MM.1S (cell line): ENCODE measurements around the gene HMHB1.

ENCODE experiments used
- EZH2phosphoT487 ChIP-seq: fragments of 300-600 bp; sonication (generic); IDR thresholded peaks from 2 replicates; pipeline ENCODE4 v1.6.1; 2018; ENCODE audit warnings: antibody characterized with exemption, low read length
- TF ChIP-seq, protein P1 (sequence below): fragments of 300-600 bp; sonication (generic); IDR thresholded peaks from 2 replicates; pipeline ENCODE4 v1.5.1; 2016; ENCODE audit warnings: antibody characterized with exemption, low read length, mixed read lengths

DNA sequence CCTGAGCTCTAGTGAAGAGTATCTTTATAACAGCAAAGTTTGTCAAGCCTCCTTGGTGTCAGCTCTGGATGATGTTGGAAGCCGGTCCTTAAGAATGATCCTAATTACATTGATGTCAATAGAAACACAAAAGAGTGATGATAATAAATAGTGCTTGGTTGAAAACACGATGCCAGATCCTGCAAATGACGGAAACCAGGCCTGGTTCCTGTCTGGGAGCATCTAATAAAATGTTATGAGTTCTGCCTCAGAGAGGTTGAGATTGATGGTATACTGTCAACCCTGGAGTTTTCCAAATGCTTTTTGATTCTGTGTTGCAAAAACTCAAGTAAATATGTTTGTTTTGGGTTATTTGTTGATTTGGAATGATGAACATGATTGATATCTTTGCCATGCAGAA lies 23.3 kb downstream of the HMHB1 start:
- TF ChIP-seq, protein P1, sequence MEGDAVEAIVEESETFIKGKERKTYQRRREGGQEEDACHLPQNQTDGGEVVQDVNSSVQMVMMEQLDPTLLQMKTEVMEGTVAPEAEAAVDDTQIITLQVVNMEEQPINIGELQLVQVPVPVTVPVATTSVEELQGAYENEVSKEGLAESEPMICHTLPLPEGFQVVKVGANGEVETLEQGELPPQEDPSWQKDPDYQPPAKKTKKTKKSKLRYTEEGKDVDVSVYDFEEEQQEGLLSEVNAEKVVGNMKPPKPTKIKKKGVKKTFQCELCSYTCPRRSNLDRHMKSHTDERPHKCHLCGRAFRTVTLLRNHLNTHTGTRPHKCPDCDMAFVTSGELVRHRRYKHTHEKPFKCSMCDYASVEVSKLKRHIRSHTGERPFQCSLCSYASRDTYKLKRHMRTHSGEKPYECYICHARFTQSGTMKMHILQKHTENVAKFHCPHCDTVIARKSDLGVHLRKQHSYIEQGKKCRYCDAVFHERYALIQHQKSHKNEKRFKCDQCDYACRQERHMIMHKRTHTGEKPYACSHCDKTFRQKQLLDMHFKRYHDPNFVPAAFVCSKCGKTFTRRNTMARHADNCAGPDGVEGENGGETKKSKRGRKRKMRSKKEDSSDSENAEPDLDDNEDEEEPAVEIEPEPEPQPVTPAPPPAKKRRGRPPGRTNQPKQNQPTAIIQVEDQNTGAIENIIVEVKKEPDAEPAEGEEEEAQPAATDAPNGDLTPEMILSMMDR: no peak
- no peak for TF ChIP-seq EZH2phosphoT487
